Parathyroid adenoma (tissue), 2 donors: ENCODE data around the gene PCDHGA8.
A peak's percentile ranks its signal among the peaks of the same experiment; 100 is the strongest.
"Not testable (repeated sequence)": the region's sequence is repeated elsewhere in the genome, so short reads cannot be mapped to it uniquely, and the experiment has no call there.

ENCODE experiments used
- H2AFZ ChIP-seq: fragments of 300-600 bp; sonication (generic); one replicate; pipeline ENCODE4 v1.7.0; 2017; ENCODE audit warnings: antibody characterized with exemption, mild to moderate bottlenecking
- H3K27ac ChIP-seq: fragments of 300-600 bp; sonication (generic); one replicate; pipeline ENCODE4 v1.7.0; 2017
- H3K27me3 ChIP-seq: fragments of 300-600 bp; sonication (generic); one replicate; pipeline ENCODE4 v1.7.0; 2017; ENCODE audit warnings: low read length; ENCODE audit not compliant: control insufficient read depth, insufficient read depth
- H3K36me3 ChIP-seq: fragments of 300-600 bp; sonication (generic); one replicate; pipeline ENCODE4 v1.7.0; 2017; ENCODE audit warnings: low read length; ENCODE audit not compliant: control insufficient read depth, insufficient read depth
- H3K4me1 ChIP-seq: fragments of 300-600 bp; sonication (generic); one replicate; pipeline ENCODE4 v1.7.0; 2017; ENCODE audit warnings: control low read depth
- H3K4me2 ChIP-seq: fragments of 300-600 bp; sonication (generic); one replicate; pipeline ENCODE4 v1.7.0; 2017; ENCODE audit warnings: low read length
- H3K4me3 ChIP-seq: fragments of 300-600 bp; sonication (generic); one replicate; pipeline ENCODE4 v1.7.0; 2017; ENCODE audit warnings: low read depth, low read length
- H3K79me2 ChIP-seq: fragments of 300-600 bp; sonication (generic); one replicate; pipeline ENCODE4 v1.7.0; 2017; ENCODE audit warnings: control low read depth
- H3K9ac ChIP-seq: fragments of 300-600 bp; sonication (generic); one replicate; pipeline ENCODE4 v1.7.0; 2017; ENCODE audit warnings: mild to moderate bottlenecking
- H3K9me3 ChIP-seq: fragments of 300-600 bp; sonication (generic); one replicate; pipeline ENCODE4 v1.7.0; 2017; ENCODE audit warnings: low read length; ENCODE audit not compliant: control insufficient read depth
- TF ChIP-seq, protein P1 (sequence below): fragments of 300-600 bp; sonication (generic); IDR thresholded peaks from one replicate; pipeline ENCODE4 v1.7.0; 2017; ENCODE audit warnings: antibody characterized with exemption, mild to moderate bottlenecking
- donor health status: primary hyperparathyroidism.

Gene PCDHGA8

DNA sequence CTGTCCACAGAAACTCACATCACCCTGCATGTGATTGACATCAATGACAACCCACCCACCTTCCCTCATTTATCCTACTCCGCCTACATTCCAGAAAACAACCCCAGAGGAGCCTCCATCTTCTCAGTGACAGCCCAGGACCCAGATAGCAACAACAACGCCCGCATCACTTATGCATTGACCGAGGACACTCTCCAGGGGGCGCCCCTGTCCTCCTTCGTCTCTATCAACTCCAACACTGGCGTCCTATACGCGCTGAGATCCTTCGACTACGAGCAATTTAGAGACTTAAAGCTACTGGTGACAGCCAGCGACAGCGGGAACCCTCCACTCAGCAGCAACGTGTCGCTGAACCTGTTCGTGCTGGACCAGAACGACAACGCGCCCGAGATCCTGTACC is 47.1 kb upstream of the PCDHGA8 start:
- no peak overlapping the region for H3K27ac ChIP-seq
- H3K4me2 ChIP-seq, result no peak overlapping the region
- no peaks in the 10 kb centered on the region for H3K79me2 ChIP-seq
- no peaks in the 10 kb centered on the region for H3K27me3 ChIP-seq
- no peak overlapping the region for H3K4me3 ChIP-seq
- no peaks in the 10 kb centered on the region for H3K4me1 ChIP-seq
- H3K9ac ChIP-seq, result no peak overlapping the region
- TF ChIP-seq, protein P1, sequence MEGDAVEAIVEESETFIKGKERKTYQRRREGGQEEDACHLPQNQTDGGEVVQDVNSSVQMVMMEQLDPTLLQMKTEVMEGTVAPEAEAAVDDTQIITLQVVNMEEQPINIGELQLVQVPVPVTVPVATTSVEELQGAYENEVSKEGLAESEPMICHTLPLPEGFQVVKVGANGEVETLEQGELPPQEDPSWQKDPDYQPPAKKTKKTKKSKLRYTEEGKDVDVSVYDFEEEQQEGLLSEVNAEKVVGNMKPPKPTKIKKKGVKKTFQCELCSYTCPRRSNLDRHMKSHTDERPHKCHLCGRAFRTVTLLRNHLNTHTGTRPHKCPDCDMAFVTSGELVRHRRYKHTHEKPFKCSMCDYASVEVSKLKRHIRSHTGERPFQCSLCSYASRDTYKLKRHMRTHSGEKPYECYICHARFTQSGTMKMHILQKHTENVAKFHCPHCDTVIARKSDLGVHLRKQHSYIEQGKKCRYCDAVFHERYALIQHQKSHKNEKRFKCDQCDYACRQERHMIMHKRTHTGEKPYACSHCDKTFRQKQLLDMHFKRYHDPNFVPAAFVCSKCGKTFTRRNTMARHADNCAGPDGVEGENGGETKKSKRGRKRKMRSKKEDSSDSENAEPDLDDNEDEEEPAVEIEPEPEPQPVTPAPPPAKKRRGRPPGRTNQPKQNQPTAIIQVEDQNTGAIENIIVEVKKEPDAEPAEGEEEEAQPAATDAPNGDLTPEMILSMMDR, result no peak
- no peaks in the 10 kb centered on the region for H3K36me3 ChIP-seq
- no peak overlapping the region for H2AFZ ChIP-seq
- H3K9me3 ChIP-seq, result peaks cover 8% of the 10 kb centered on the region

DNA sequence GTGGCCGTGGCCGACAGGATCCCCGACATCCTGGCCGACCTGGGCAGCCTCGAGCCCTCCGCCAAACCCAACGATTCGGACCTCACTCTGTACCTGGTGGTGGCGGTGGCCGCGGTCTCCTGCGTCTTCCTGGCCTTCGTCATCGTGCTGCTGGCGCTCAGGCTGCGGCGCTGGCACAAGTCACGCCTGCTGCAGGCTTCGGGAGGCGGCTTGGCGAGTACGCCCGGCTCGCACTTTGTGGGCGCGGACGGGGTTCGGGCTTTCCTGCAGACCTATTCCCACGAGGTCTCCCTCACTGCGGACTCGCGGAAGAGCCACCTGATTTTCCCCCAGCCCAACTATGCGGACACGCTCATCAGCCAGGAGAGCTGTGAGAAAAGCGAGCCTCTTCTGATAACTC is 46.4 kb upstream of the PCDHGA8 start:
- not testable (repeated sequence) for H3K9me3 ChIP-seq, H3K36me3 ChIP-seq, H3K79me2 ChIP-seq, H3K9ac ChIP-seq, H3K4me2 ChIP-seq, H2AFZ ChIP-seq, H3K27me3 ChIP-seq, H3K4me3 ChIP-seq, H3K4me1 ChIP-seq, H3K27ac ChIP-seq

DNA sequence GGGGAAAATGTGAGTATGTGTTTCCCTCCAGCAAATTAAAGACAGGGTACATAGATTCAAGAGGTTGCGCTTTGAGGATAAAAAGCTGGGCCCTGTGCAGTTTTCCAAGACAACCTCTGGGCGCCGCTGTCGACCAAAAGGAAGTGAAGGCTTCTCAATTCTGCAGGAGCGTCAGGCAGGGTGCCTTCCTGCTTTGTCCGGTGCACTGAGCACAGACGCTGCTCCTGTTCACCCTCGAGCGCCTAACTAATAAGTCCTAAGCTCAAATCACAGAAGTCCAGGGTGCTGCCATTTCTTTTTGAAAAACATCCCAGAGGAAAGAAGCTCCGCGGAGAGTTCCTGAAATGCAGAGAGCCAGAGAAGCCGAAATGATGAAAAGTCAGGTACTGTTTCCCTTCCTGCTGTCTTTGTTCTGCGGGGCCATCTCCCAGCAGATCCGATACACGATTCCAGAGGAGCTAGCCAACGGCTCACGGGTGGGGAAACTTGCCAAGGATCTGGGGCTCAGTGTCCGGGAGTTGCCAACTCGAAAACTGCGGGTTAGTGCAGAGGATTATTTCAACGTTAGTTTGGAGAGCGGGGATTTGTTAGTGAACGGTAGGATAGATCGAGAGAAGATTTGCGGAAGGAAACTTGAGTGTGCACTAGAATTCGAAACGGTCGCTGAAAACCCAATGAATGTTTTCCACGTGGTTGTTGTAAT is 42.4 kb upstream of the PCDHGA8 start, which contains the start of gene PCDHGB1:
Gene PCDHGB1, plus strand, starts transcription at position 183 of the 703 bp plus-strand sequence. Its CDS starts 162 bp downstream, at position 345.
- H3K4me3 ChIP-seq, result peak within 1 kb of the TSS; percentile 55
- H3K27me3 ChIP-seq, result no peaks in the 10 kb centered on the region
- H3K9ac ChIP-seq, result no peak within 1 kb of the TSS
- H3K79me2 ChIP-seq, result no peaks in the 10 kb centered on the region
- H3K27ac ChIP-seq, result no peak within 1 kb of the TSS
- TF ChIP-seq, protein P1, result no peak
- no peaks in the 10 kb centered on the region for H3K4me1 ChIP-seq
- no peak within 1 kb of the TSS for H2AFZ ChIP-seq
- no peaks in the 10 kb centered on the region for H3K9me3 ChIP-seq
- peak within 1 kb of the TSS; percentile 73 for H3K4me2 ChIP-seq
- no peaks in the 10 kb centered on the region for H3K36me3 ChIP-seq

DNA sequence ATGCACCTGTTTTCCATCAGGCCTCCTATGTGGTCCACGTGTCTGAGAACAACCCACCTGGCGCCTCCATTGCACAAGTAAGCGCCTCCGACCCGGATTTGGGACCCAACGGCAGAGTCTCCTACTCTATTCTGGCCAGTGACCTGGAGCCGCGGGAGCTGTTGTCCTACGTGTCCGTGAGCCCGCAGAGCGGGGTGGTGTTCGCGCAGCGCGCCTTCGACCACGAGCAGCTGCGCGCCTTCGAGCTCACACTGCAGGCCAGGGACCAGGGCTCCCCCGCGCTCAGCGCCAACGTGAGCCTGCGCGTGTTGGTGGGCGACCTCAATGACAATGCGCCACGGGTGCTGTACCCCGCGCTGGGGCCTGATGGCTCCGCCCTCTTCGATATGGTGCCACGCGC is 40.8 kb upstream of the PCDHGA8 start:
- Histone ChIP-seq H2AFZ (no peak overlapping the region), H3K36me3 (peaks cover 2% of the 10 kb centered on the region), H3K9me3 (peaks cover 5% of the 10 kb centered on the region), H3K4me1 (no peaks in the 10 kb centered on the region), H3K4me2 (no peak overlapping the region), H3K27me3 (no peaks in the 10 kb centered on the region), H3K79me2 (no peaks in the 10 kb centered on the region), H3K9ac (no peak overlapping the region), H3K27ac (no peak overlapping the region), H3K4me3 (no peak overlapping the region)
- TF ChIP-seq, protein P1, result no peak

DNA sequence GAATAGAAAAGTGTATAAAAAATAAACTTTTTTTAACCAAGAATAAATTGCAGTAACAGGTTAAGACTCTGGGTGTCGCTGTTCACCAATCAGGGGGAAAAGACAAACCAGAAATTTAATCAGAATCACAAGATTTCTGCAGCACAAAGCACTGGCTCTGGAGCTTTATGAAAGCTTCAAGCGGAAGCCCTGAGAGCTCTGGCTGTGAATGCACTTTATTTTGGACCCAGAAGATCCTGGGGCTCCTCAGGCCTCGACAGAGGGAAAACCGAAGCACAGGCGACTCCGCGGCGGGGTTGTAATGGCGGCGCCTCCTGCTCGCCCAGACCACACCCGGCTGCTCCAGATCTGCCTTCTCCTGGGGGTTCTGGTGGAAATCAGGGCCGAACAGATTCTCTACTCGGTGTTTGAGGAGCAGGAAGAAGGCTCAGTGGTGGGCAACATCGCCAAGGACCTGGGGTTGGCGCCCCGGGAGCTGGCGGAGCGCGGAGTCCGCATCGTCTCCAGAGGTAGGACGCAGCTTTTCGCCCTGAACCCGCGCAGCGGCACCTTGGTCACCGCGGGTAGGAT is 37.4 kb upstream of the PCDHGA8 start, which contains the start of gene PCDHGA4:
Gene PCDHGA4, plus strand, starts transcription at position 122 of the 570 bp plus-strand sequence. Its CDS starts 87 bp downstream, at position 209.
- Histone ChIP-seq H2AFZ (no peak within 1 kb of the TSS), H3K9me3 (peaks cover 5% of the 10 kb centered on the region), H3K27me3 (no peaks in the 10 kb centered on the region), H3K27ac (no peak within 1 kb of the TSS), H3K9ac (no peak within 1 kb of the TSS), H3K79me2 (no peaks in the 10 kb centered on the region), H3K36me3 (peaks cover 5% of the 10 kb centered on the region), H3K4me2 (no peak within 1 kb of the TSS), H3K4me3 (peak within 1 kb of the TSS; percentile 32), H3K4me1 (no peaks in the 10 kb centered on the region)
- TF ChIP-seq, protein P1, result no peak
